ENCODE results near the gene SLC4A8. TPM values are rescaled to one million over a fixed set of nuclear protein-coding genes. Genes with fewer than 3 reads are reported as not detected.
A peak's percentile ranks its signal among the peaks of the same experiment; 100 is the strongest.

Gene SLC4A8
- total RNA-seq, 2 donors from 2014 or later = 2.4 to 14.4 TPM

DNA sequence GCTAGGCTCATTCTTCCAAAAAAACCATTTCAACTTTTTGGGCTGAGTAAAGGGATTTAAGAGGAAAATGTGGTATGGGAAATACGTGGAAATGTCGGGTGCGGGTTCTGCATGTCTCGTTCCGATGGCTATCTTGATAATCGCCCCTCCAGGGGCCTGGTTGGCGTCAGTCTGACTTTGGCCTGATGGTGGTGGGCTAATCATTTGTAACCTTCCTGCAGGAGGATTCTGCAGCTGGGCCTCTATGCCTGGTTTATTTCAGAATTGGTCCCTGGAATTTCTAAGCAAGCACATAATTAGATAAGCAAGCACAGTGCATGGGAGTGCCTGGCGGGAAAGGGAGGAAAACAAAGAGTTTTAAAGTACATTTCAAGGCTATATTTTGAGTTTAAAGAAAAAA lies 14.8 kb upstream of the SLC4A8 start:
- ATAC-seq (no peak), DNase-seq (ENCODE audit: low spot score in 2 of 2) (no peak)
- no peaks in the 10 kb centered on the region for H3K36me3 Mint-ChIP-seq
- no peak overlapping the region for H3K27ac Mint-ChIP-seq
- no peaks in the 10 kb centered on the region for H3K9me3 Mint-ChIP-seq

DNA sequence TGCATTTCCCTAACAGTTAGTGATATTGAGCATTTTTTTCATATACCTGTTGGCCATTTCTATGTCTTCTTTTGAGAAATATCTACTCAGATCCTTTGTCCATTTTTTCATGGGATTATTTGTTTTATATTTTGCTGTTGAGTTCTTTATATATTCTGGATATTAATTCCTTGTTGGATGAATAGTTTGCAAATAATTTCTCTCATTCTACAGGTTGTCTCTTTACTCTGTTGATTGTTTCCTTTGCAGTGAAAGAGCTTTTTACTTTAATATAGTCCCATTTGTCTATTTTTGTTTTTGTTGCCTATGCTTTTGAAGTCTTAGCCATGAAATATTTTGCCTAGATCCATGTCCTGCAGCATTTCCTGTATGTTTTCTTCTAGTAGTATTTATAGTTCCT lies 11.5 kb upstream of the SLC4A8 start:
- DNase-seq (ENCODE audit: low spot score in 2 of 2) = no peak
- H3K9me3 Mint-ChIP-seq = no peaks in the 10 kb centered on the region
- H3K27ac Mint-ChIP-seq = no peak overlapping the region
- ATAC-seq = no peak
- no peaks in the 10 kb centered on the region for H3K36me3 Mint-ChIP-seq

- Mint-ChIP-seq H3K9me3 (no peaks in the 10 kb centered on the region), H3K27ac (no peak overlapping the region), H3K36me3 (no peaks in the 10 kb centered on the region)
- DNase-seq (ENCODE audit: low spot score in 2 of 2) = no peak
- no peak for ATAC-seq
Observed at GRCh38 chr12:51413791-51414190, 10.8 kb upstream of the SLC4A8 start.

- H3K27ac Mint-ChIP-seq = no peak overlapping the region
- ATAC-seq = no peak
- no peaks in the 10 kb centered on the region for H3K9me3 Mint-ChIP-seq
Observed at GRCh38 chr12:51415931-51416330, 8.7 kb upstream of the SLC4A8 start.

DNA sequence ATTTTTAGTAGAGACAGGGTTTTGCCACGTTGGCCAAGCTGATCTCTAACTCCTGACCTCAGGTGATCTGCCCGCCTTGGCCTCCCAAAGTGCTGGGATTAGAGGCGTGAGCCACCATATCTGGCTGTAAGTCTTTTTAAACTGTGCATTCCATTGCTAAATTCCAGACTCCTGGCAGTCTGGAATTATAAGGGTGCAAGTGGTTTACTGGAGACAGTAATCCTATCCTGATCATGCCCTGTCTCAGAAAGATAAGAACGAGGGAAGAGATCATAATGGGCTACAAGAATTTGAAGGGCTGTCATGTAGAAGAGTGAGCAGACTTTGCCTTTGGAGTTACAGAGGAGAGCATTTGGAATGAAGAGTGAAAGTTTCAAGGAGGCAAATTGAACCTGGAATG lies 6.8 kb upstream of the SLC4A8 start:
- H3K27ac Mint-ChIP-seq = no peak overlapping the region
- no peak for ATAC-seq
- no peaks in the 10 kb centered on the region for H3K36me3 Mint-ChIP-seq

More at GRCh38 chr12:51415931-51416330, 8.7 kb upstream of the SLC4A8 start:
- no peak for DNase-seq (ENCODE audit: low spot score in 2 of 2)
- no peaks in the 10 kb centered on the region for H3K36me3 Mint-ChIP-seq

DNA sequence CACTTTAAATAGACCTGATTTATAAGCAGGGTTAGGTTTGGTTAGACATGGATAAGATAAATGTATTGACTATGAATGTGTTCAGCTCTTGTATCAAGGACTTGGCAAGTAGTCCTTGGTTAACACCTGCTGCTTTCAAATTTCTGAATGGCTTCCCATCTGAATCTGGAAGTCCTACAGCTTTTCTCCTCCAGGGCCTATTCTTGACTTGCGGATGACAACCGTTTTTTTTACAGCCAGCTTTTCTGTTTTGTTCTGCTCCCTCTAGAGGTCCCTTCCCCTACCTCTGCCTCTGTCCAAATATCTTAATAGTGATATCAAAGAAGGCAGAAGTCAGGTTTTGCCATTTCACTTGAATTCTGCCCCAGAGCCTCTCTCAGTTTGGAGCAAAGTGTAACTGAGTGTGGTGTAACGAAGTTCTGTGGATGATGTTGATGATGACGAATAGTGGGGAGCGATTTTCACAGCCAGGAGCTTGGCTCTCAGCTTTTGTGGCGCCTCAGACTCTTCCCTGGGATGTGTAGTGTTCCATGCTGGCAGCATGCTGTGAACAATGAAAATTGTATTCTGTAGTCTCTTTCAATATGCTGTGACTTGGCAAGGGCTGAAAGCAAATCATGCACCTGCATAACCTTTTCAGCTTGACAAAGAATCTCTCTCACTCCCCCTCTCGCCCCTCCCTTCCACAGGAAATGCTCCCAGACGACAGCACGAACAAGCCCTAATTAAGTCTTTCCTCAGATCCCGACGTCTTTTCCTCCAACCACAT lies 5.0 kb upstream of the SLC4A8 start:
- H3K27ac Mint-ChIP-seq = no peak overlapping the region
- no peak for DNase-seq (ENCODE audit: low spot score in 2 of 2)
- no peak for ATAC-seq
- no peaks in the 10 kb centered on the region for H3K36me3 Mint-ChIP-seq
- H3K9me3 Mint-ChIP-seq = no peaks in the 10 kb centered on the region

More for the DNA sequence above, 6.8 kb upstream of the SLC4A8 start:
- no peak for DNase-seq (ENCODE audit: low spot score in 2 of 2)
- no peaks in the 10 kb centered on the region for H3K9me3 Mint-ChIP-seq

DNA sequence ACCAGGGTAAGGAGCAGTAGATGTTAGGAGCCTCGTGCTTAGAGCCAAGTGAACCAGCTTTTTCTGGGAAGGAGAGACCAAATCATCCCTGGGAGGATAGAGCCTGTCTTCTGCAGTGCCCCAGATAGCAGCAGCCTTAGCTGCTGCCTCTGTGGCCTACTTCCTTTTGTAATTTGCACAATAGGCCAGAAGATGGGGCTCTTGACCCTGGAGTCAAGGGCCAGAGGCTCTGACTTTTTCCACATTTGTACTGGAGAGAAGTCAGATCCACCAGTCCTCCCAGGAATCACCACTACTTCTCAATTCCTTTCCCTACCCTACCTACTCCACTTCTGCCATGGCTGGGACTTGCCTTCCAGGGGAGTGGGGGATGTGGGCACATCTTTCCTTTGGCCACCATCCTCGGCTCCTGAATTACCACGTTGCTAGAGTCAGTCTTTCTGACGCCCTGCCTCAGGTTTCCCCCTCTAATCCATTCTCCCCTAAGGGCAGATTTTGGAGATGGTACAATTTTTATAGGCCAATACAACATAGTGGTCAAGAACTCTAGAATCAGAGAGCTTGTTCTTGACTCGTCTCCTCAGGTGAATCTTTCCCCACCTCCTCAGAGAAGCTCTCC lies 3.3 kb upstream of the SLC4A8 start:
- ATAC-seq = peak in 1 of 2 donors; percentile 25
- peak in 1 of 2 donors; percentile 63 for DNase-seq (ENCODE audit: low spot score in 2 of 2)
- Mint-ChIP-seq H3K36me3 (no peaks in the 10 kb centered on the region), H3K9me3 (no peaks in the 10 kb centered on the region), H3K27ac (no peak overlapping the region)

DNA sequence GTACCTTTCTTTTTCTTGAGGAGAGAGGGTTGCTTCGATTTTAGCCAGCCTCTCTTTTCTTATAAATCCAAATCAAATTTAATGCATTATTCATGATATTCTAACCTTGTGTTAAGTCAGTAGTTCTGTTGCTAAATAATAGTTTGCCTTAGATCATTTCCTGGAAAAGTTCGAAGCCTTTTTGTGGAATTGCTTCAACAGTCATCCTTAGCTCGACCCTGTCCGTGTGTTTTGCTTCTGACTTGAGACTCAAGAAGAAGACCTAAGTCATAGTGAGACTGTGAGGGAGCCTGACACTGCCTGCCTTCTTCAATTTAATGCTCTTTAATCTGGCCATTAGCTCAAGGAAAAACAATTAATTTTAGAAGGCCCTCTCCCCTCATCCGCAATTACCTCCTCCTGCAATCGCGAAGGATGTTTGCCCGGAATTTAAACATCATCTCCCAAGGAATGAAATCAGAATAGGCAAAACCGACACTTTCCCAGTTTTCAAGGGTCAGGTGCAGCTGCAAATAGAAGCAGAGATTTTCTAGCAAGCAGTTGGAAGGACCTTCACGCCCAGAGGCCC lies 453 bp upstream of the SLC4A8 start:
- no peak for DNase-seq (ENCODE audit: low spot score in 2 of 2)
- Mint-ChIP-seq H3K36me3 (no peaks in the 10 kb centered on the region), H3K27ac (no peak overlapping the region), H3K9me3 (no peaks in the 10 kb centered on the region)
- no peak for ATAC-seq

DNA sequence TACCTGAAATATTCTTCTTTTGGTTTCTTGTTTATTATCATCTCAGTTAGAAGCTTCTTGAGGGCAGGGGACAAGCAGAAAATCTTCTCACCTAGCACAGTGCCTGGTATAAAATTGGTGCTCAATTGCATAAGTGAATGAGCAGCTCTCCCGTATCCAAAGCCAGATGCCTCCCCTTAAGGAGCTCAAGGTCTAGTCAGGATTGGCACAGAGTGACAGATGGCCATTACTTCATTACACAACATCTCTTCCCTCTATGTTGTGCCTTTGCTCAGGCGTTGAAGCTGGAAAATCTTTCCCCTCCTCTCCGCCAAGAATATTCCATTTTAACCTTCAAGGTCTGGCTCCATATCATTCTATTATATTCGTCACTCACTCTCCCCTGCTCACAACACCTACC lies 3.6 kb downstream of the SLC4A8 start:
- H3K27ac Mint-ChIP-seq = no peak overlapping the region
- no peaks in the 10 kb centered on the region for H3K9me3 Mint-ChIP-seq
- H3K36me3 Mint-ChIP-seq = no peaks in the 10 kb centered on the region
- DNase-seq (ENCODE audit: low spot score in 2 of 2) (no peak), ATAC-seq (no peak)

- no peaks in the 10 kb centered on the region for H3K36me3 Mint-ChIP-seq
- H3K27ac Mint-ChIP-seq = no peak overlapping the region
- ATAC-seq = no peak
- no peaks in the 10 kb centered on the region for H3K9me3 Mint-ChIP-seq
- no peak for DNase-seq (ENCODE audit: low spot score in 2 of 2)
Observed at GRCh38 chr12:51429700-51430099, 5.1 kb downstream of the SLC4A8 start.

DNA sequence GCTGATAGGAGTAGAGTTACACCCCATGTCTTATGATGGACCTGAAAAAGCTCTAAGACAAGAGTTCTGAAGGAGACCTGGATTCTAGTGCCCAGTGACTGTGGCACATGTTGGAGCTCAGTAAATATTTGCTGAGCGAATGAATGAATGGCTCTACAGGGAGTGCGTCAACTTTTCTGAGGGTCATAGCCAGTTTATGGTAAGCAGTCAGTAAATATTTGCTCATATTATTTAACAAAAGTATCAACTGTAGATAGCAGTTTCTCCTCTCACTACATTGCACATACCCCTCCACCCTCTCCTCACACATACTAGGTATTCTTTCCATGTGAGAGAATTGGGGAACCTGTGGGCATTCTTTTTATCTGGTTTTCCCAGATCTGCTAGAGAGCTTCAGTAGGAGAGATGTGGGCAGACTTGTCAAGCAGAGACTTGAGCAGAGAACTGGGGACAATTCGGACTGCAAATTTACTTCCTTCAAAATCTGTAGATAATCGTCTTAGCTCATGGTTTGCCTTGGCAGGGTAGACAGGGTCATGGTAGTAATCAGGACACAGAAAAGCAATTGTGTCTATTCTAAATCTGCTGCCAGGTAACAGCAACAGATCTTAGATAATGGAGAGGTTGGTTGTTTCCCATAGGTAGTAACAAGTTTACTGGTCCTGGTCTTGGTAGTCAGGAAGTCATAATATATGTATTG lies 5.7 kb downstream of the SLC4A8 start:
- Mint-ChIP-seq H3K9me3 (no peaks in the 10 kb centered on the region), H3K27ac (no peak overlapping the region), H3K36me3 (no peaks in the 10 kb centered on the region)
- no peak for DNase-seq (ENCODE audit: low spot score in 2 of 2)
- no peak for ATAC-seq

GRCh38 chr12:51432921-51433320 lies 8.3 kb downstream of the SLC4A8 start:
- no peak overlapping the region for H3K27ac Mint-ChIP-seq
- ATAC-seq = no peak
- H3K36me3 Mint-ChIP-seq = no peaks in the 10 kb centered on the region
- DNase-seq (ENCODE audit: low spot score in 2 of 2) = no peak
- no peaks in the 10 kb centered on the region for H3K9me3 Mint-ChIP-seq

- DNase-seq (ENCODE audit: low spot score in 2 of 2) = no peak
- H3K9me3 Mint-ChIP-seq = no peaks in the 10 kb centered on the region
- H3K36me3 Mint-ChIP-seq = no peaks in the 10 kb centered on the region
- no peak overlapping the region for H3K27ac Mint-ChIP-seq
- ATAC-seq = no peak
Observed at GRCh38 chr12:51434305-51434704, 9.7 kb downstream of the SLC4A8 start.

- no peaks in the 10 kb centered on the region for H3K9me3 Mint-ChIP-seq
- no peaks in the 10 kb centered on the region for H3K36me3 Mint-ChIP-seq
- H3K27ac Mint-ChIP-seq = no peak overlapping the region
- DNase-seq (ENCODE audit: low spot score in 2 of 2) (no peak), ATAC-seq (no peak)
Observed at GRCh38 chr12:51437431-51437830, 12.8 kb downstream of the SLC4A8 start.

GRCh38 chr12:51439330-51439729 lies 14.7 kb downstream of the SLC4A8 start:
- no peak for DNase-seq (ENCODE audit: low spot score in 2 of 2)
- H3K27ac Mint-ChIP-seq = no peak overlapping the region
- H3K9me3 Mint-ChIP-seq = no peaks in the 10 kb centered on the region
- ATAC-seq = no peak
- H3K36me3 Mint-ChIP-seq = no peaks in the 10 kb centered on the region

- peak in 1 of 2 donors; percentile 5 for DNase-seq (ENCODE audit: low spot score in 2 of 2)
- ATAC-seq = peak; percentile 58 to 82
- H3K9me3 Mint-ChIP-seq = no peaks in the 10 kb centered on the region
- no peaks in the 10 kb centered on the region for H3K36me3 Mint-ChIP-seq
- peak overlapping the region in 1 of 2 donors; percentile 61 for H3K27ac Mint-ChIP-seq
Observed at GRCh38 chr12:51441583-51441982, 17.0 kb downstream of the SLC4A8 start.

- H3K9me3 Mint-ChIP-seq = no peaks in the 10 kb centered on the region
- DNase-seq (ENCODE audit: low spot score in 2 of 2) (no peak), ATAC-seq (no peak)
- H3K27ac Mint-ChIP-seq = no peak overlapping the region
- no peaks in the 10 kb centered on the region for H3K36me3 Mint-ChIP-seq
Observed at GRCh38 chr12:51442324-51442723, 17.7 kb downstream of the SLC4A8 start.

Data from activated naive CD4-positive, alpha-beta T cell treated with anti-CD3 and anti-CD28 coated beads, Interleukin-2, amount 50 U/mL, for 72 hours (primary cell).